H7 (cell line): ENCODE measurements around the gene C8B. TPM values are rescaled to one million over a fixed set of nuclear protein-coding genes. Genes with fewer than 3 reads are reported as not detected.

Experiments
- DNase-seq: peaks from one replicate; pipeline ENCODE4 v3.0.0; 2012
- H3K27me3 ChIP-seq: 2 replicates; pipeline ENCODE4 v1.6.0; 2011; ENCODE audit warnings: mild to moderate bottlenecking, low read length; ENCODE audit not compliant: control insufficient read depth, insufficient read depth
- H3K36me3 ChIP-seq: replicated peaks from 2 replicates; pipeline ENCODE4 v1.5.1; 2011; ENCODE audit warnings: low read length; ENCODE audit not compliant: control insufficient read depth, insufficient read depth
- H3K4me3 ChIP-seq: 2 replicates; pipeline ENCODE4 v1.5.1; 2011; ENCODE audit warnings: low read depth, mild to moderate bottlenecking, control low read depth, low read length, moderate library complexity; ENCODE audit not compliant: insufficient read depth
- total RNA-seq: library from RNA; depleted of rRNA; stranded (reverse); fragments of >200 nt; shearing (Covaris generic); gene quantifications from 2 replicates; pipeline ENCODE4 v1.2.3, GENCODE V29; 2014

The C8B gene
- total RNA-seq, 1 experiment from 2014 or later: not detected

DNA sequence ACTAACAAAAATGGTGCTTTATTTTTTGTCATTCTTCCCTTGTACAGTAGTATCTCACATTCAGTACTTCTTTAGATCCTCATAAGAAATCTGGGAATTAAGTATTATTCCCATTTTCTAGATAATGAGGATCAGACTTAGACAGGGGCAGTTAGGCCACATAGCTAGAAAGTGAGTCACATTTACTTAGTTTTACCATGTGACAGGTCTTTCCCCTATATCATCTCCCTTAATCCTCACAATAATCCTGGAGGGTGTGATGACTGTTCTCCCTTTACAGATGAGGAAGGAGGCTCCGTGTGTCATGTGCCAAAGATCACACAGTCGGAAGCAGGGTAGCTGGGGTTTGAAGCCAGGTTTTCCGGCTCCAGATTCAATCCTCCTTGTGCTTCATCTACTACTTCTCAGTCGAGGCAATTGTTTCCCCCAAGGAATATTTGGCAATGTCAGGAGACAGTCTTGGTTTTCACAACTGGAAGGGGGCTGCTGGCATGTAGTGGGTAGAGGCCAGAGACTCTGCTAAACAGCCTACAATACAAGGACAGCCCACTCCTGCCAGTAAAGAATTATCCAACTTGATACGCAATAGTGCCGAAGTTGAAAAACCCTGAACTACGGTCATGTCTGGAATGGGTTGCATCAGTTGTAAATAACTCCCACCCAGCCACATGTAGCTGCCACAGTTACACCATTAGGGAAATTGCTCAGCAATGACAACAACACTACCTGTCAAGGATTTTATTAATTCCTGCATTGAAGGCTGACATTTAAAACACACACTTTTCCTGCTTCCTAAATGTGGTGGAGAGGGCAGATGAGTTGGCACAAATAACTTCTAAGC, 54.5 kb downstream of the C8B start:
- Histone ChIP-seq H3K4me3 (no peak overlapping the region), H3K36me3 (no peaks in the 10 kb centered on the region), H3K27me3 (no peaks in the 10 kb centered on the region; the same call in 1 of the 2 replicates)
- DNase-seq: no peak

DNA sequence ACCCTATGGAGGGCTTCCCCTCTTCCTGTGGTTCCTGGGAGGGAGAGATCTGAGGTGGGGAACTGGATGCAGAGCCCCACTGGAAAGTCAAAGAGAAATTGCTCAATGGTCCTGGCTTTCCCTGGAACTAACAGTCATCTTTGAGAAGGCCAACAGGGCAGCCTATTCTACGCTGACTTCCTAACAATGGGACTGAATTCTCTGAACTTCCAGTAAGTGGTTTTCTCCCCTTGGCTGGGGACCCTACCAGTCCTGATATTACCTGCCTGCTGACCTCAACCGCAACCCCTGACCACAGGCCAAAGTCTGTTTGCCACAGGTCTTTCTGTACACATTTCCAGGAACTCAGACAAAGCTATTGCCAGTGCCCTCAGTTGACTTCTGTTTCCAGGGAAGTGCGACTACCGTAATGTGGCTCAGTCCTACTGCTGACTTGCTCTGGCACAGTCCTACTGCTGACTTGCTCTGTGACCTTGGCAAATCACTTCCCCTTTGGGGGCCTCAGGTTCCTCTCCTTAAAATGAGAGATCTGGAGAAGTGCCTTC, 55.3 kb downstream of the C8B start:
- DNase-seq: no peak
- no peaks in the 10 kb centered on the region; the same call in 1 of the 2 replicates for H3K27me3 ChIP-seq
- no peaks in the 10 kb centered on the region for H3K36me3 ChIP-seq
- H3K4me3 ChIP-seq: no peak overlapping the region

DNA sequence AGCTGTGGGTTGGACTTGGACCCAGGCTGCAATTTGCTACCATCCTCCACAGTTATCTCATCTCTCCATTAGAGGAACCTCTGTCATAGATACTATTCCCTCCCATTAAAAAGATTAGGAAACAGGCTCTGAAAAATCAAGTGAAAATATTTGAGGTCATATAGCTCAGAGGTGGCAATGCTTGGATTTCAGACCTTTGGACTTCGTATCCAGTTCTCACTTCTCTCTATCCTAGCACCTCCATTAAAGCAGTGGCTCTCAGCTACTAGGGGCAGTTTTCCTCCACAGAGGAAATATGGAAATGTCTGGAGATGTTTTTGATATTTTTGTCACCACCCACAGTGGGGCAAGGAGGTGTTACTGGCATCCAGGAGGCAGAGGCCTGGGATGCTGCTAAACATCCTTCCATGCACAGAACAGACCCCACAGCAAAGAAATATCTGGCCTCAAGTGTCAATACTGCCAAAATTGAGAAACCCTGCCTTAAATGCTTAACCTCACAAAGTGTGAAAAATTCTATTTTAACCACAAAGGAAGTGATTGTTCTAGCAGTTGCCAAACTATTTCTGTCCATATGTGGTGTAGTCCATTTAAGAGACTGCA, 57.1 kb downstream of the C8B start:
- Histone ChIP-seq H3K4me3 (no peak overlapping the region), H3K36me3 (no peaks in the 10 kb centered on the region), H3K27me3 (no peaks in the 10 kb centered on the region; the same call in 1 of the 2 replicates)
- DNase-seq: no peak

DNA sequence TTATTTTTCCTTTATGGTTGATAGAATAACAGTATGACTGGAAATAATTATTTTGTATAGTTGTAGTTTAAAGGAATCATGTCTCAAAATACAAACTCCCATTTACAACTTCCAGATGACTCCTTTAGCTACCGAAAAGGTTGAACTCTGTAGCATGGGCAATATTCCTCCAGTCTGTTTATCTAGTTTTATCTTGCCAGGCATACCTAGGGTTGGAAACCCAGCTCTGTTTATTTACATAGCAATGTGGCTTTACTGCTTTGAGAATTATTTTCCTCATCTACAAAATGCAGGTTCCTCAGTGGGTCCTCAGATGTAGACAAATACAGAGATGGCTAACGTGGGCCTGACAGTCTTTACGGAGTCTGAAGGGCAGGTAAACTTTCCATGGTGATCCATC, 60.1 kb downstream of the C8B start:
- H3K4me3 ChIP-seq: no peak overlapping the region
- no peak for DNase-seq
- no peaks in the 10 kb centered on the region for H3K36me3 ChIP-seq
- H3K27me3 ChIP-seq: no peaks in the 10 kb centered on the region; the same call in 1 of the 2 replicates

DNA sequence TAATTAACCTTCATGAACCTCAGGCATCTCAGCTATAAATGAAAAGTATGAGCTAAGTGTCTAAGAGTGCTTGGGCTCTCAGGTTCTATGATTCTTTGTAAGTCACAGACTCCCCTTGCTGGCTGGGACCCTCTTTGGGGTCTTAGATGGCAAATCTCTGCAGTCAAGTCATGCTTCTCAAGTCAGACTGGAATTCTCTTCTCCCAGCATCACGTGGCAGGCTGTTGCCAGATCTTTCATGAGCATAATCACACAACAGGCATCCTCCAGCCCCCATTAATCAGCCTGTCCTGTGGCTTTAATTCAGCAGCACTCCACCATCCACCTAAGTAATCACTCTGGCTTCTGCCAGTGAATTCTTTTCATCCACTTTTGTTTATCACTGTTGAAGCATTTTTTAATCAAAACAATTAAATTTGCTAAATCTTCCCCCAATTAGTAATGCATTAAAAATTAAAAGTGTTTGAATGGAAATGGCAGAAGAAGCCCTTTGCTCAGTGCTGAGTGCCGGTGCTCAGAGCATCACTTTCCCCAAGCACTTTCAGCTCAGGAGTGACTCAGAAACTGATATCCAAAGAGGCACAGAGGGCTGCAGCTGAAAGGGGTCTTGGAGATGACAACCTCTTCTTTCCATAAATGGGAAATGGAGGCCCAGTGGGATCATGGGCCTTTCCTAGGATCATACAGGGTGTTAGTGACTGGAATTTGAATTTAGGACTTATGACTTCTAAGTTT, 61.0 kb downstream of the C8B start:
- Histone ChIP-seq H3K27me3 (no peaks in the 10 kb centered on the region; the same call in 1 of the 2 replicates), H3K36me3 (no peaks in the 10 kb centered on the region), H3K4me3 (no peak overlapping the region)
- no peak for DNase-seq

DNA sequence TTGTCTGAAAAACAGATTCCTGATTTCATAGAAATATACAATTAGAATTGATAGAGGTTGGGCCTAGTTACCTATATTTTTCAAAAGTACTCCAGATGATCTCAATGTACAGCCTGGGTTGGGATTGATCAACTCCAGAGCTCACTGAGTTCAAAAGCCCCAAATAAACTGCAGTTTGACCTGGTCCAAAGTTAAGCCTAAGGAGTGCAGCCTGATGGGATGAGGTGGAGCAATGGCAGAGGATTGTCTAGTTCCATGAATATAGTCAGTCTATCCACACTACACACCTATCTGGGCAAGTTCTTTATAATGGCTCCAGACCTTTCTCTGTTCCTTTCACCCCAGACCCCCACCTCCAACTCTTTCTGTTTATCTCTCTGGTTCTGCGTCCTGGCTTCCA, 62.0 kb downstream of the C8B start:
- H3K4me3 ChIP-seq: no peak overlapping the region
- no peaks in the 10 kb centered on the region; the same call in 1 of the 2 replicates for H3K27me3 ChIP-seq
- no peak for DNase-seq
- H3K36me3 ChIP-seq: no peaks in the 10 kb centered on the region

DNA sequence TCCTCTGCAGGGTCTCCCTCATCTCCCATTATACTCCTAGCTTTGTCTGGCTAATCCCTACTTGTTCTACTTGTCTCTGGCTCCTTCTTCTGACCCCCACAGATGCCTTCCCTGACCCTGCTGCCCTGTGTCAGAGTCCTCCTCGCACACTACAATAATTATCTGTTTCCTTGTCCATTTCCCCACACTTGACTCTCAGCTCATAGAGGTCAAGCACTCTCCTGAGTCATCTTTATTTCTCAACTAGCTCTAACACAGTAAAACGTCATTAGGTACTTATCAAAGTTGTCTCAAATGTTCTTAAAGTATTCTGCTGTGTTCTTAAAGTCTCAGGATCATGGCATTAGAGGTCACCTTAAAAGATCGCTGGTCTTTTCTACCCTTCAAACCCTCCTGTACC, 64.1 kb downstream of the C8B start:
- Histone ChIP-seq H3K36me3 (no peaks in the 10 kb centered on the region), H3K4me3 (no peak overlapping the region), H3K27me3 (no peaks in the 10 kb centered on the region)
- no peak for DNase-seq

DNA sequence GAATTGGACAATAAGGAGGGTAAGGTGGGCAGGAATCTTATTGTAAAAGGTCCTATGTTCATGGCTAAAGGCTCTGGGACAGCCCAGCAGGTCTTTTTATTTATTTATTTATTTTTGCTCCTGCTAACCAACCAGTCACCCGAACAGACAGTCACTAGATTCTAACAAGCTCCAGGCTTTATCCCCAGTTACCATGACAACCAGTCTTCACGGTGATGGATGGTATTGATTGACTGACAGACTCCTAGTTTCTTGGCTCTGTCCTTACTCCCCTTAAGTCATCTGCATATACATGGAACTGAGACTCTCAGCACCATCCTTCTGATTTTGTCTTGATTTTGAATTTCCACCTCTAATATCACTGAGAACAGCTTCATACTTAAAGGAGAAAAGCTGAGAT, 66.9 kb downstream of the C8B start:
- no peak overlapping the region for H3K4me3 ChIP-seq

DNA sequence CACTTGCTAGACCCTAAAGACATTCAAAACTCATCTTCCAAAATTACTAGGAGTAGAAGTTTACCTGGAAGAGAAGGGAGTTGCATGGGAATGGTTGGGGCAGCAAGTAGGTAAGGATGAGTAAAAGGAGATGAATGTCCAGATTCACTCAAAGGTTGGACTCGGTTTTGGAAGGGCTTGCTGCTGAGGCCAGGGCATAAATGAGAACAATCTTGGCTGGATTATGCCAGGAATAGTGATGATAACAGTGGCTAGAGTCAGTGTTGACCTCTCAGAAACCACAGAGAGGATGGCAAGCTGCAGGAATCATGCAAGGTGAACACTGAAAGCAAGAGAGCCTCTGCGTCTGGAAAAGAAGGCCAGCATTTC, 67.8 kb downstream of the C8B start:
- H3K36me3 ChIP-seq: no peaks in the 10 kb centered on the region
- DNase-seq: no peak
- H3K4me3 ChIP-seq: no peak overlapping the region
- H3K27me3 ChIP-seq: no peaks in the 10 kb centered on the region; the same call in 1 of the 2 replicates

More for the DNA sequence above, 66.9 kb downstream of the C8B start:
- no peak for DNase-seq
- H3K27me3 ChIP-seq: no peaks in the 10 kb centered on the region; the same call in 1 of the 2 replicates
- H3K36me3 ChIP-seq: no peaks in the 10 kb centered on the region

DNA sequence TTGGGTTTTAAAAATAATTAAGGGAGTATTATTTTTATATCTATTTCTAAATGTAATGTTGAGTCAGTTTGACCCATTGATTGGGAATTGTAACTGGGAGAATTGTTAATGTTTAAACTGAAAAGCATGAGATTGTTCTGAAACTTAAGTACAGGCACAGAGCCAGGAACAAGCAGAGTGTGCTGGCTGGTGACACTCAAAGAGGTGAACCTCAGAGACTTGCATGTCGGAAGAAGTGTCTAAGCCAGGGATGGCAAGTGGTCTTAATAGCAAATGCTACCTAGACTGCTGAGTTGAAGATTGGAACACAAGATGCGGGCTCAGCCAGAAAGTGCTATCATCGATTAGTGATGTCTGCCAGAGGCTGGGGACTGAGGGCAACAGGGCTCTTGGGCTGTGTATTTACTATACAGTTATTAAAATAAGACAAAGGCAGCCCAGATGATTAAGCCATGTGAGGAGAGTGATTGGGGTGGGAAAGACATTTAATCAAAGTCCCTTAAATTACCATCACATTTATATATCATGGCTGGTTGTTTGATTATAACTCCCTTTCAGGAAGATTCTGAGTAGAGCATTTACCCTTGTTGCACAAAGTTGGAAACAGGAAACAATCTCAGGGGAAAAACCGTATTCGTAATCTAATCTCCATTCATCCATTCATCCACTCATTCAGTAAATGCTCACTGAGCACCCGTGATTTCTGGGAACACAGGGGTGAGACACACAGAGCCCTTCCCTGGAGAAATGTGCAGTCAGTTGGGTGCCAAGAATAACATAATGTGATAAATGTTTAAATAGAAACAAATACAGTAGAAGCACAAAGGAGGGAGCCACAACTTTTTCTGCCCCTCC, 68.4 kb downstream of the C8B start:
- H3K4me3 ChIP-seq: no peak overlapping the region
- no peaks in the 10 kb centered on the region for H3K36me3 ChIP-seq
- DNase-seq: no peak
- no peaks in the 10 kb centered on the region; the same call in 1 of the 2 replicates for H3K27me3 ChIP-seq

DNA sequence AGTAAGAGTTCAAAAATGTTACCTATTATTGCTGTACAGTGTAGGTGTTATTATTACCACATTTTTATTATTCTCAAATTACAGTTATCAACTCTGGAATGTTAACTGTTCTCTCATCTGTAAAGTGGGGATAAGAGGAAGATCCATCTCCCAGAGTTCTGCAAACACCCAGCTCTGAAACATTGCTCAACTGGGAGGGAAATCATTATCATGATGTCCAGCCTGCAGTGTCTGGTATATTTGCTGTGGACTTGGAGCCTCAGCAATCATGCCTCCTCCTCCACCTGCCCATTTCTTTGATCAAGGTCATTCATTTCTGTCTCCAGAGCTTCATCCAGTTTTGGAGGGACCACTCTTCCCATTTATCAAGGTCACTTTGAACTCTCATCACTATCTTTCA, 71.8 kb downstream of the C8B start:
- DNase-seq: no peak
- H3K36me3 ChIP-seq: no peaks in the 10 kb centered on the region
- no peaks in the 10 kb centered on the region; the same call in 1 of the 2 replicates for H3K27me3 ChIP-seq
- H3K4me3 ChIP-seq: no peak overlapping the region

DNA sequence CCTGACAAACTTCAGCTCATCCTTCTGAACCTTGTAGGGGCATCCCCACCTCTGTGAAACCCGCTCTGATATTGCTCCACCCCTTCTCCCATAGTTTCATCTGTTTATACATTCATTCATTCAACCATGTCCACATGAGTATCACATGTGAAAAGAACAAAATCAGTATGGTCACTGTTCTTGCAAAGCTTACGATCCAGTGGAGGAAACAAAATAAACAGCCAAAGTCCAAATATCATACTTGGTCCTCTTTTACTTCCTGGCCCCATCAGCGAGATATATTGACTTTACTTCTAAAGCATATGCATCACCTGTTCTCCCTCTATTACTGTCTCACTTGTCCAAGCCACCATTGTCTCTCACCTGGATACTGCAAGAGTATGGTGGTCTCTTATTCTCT, 75.6 kb downstream of the C8B start:
- H3K27me3 ChIP-seq: no peaks in the 10 kb centered on the region; the same call in 1 of the 2 replicates
- H3K36me3 ChIP-seq: no peaks in the 10 kb centered on the region
- no peak for DNase-seq
- H3K4me3 ChIP-seq: no peak overlapping the region

DNA sequence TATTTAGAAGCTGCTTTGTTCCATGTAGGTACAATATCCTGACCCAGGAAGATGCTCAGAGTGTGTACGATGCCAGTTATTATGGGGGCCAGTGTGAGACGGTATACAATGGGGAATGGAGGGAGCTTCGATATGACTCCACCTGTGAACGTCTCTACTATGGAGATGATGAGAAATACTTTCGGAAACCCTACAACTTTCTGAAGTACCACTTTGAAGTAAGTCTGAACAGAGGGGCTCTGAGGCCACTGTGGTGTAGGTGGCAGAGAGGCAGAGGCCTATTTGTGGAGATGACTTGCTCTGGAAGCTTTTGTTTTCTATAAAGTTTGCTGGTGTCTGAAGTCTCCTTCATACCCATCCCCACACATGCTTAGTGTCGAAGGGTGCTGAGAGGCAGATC, 84.4 kb downstream of the C8B start:
- Histone ChIP-seq H3K36me3 (no peaks in the 10 kb centered on the region), H3K27me3 (no peaks in the 10 kb centered on the region), H3K4me3 (no peak overlapping the region)
- DNase-seq: no peak

DNA sequence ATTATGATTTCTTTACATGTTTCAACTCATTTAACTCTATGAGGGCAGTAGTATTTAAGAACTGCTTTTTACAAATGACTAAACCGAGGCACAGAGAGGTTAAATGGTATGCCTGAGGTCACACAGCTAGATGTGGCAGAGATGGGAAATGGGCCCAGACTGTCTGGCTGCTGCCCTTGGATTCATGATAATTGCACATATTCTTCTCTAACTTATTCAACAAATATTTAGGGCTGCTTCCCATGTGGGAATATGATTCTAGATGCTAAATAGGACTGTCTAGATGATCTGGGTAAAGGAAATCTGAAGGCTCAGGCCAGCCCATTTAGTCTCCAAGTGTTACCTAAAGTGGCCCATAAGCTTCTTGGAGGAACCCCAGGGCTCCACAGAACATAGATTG, 85.0 kb downstream of the C8B start:
- DNase-seq: no peak
- Histone ChIP-seq H3K36me3 (no peaks in the 10 kb centered on the region), H3K4me3 (no peak overlapping the region)

More for the DNA sequence above, 85.0 kb downstream of the C8B start:
- H3K27me3 ChIP-seq: no peaks in the 10 kb centered on the region
